ENCODE data around the gene NACC1.
A peak's percentile ranks its signal among the peaks of the same experiment; 100 is the strongest.

NACC1 gene

DNA sequence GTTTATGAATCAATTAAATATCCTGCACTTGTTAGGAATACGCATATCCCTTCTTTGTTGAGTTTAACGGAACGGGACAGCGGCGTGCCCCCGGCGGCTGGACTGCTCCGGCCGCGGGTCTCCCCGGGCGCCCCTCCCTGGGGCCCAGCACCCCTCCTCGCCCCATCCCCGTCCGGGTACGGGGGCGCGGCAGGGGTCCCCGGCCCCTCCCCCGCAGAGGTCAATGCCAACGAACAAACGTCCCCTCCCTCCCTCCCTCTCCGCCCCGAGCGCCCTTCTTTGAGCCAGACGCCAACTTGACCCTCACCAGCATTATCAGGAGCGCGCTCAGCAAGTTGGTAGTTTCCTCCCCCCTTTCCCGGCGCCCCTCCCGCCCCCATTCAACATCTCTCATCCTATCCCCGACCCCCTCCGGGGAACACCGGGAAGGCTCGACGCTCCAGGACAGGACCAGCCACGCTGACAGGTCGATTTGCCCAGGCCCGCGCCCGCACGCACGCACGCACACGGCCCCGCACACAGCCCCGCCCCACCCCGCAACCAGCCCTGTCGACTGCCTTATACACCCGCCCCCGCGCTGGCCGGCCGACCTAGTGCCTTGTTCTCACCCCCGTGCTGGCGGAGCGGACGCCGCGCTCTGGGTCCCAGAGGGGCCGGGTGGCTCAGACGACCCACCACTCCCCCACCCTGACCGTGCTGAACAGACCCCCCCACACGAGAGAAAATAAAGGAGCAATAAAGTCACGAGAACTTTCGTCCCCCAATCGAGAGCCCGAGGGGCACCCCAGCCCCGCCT, 20.4 kb upstream of the NACC1 start:
- Histone ChIP-seq H3K4me3 (peak overlapping the region; percentile 17 to 49 (median 37)), H3K27ac (peak overlapping the region in 20 of 21 experiments; percentile 42 to 97 (median 85))

DNA sequence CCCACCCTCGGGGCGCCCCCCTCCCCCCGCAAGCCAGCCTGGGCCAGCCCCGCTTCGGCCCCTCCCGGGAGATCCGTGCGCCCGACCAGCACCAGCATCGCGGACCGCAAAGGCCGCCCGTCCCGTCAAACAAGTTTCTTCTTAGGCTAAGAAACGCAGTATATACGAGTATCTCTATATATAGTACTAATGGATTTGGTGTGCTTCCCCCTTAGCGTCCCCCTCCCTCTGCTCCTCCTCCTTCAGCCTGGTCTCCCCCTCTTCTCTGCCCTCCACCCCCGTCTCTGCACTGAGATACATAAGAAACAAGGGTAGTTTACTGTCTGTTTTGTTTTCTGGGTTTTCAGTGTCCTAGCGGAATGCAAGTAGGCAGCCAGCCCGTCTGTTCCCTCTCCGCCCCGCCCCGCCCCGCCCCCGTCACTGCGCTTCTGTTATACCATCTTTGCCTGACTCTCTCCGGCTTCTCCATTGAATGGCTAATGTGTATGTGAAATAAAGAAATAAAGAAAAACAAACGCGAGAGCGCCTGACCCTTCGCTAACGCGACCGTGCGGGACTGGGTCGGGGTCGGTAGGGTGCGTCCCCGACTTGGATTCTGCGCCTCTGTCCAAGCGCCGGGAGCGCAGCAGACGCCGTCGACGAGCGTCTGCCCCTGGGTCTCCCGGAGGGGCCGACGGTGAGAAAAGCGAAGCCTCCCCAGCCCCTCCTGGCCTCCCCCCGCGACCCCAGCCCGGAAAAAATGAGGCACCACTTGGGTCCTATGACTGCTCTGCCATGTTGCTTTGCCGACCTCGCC, 19.6 kb upstream of the NACC1 start:
- peak overlapping the region in 20 of 21 experiments; percentile 66 to 97 (median 86) for H3K27ac ChIP-seq

DNA sequence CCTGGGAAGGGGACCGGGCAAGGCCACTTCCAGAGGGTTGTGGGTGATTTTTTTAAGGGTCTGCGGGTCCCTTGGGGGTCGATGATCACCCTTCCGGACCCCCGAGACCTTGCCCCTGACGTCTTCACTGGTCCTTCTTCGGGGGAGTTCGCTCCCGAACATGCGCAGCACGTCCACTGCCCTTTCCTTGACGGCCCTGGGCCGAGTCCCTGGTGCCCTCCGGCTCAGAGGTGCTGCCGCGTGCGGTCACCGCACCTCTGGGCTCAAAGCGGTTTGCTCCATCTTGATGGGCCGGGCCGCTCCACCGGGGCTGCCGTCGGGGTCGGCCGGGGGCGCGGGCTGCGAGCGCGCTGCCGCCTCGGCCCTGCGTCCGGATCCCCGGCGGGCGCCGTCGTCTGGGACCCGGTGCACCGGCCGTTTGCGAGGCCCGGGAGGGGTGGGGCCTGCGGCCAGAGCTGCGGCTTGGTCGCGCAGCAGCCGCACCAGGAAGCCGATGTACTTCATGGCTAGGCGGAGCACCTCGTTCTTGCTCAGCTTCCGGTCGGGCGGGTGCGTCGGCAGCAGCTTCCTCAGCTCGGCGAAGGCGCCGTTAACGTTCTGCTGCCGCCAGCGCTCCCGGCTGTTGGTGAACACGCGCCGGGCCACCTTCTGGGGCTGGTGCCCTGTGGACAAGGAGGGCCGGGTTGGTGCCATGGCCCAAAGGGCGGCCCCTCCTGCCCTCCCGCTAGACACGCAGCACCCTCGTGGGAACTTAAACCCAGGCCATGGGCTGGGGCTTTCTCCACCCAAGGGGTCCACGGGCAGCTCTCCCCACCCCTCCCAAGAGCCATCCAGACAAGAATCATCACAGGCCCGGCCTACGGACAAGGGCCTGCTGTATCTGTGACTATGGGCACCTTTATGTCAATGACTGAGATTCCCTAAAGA, 18.7 kb upstream of the NACC1 start:
- H3K27ac ChIP-seq: peak overlapping the region in 20 of 21 experiments; percentile 66 to 97 (median 86)
- peak overlapping the region; percentile 25 to 49 (median 37) for H3K4me3 ChIP-seq

More for the DNA sequence above, 19.6 kb upstream of the NACC1 start:
- H3K4me3 ChIP-seq: peak overlapping the region; percentile 25 to 49 (median 37)

DNA sequence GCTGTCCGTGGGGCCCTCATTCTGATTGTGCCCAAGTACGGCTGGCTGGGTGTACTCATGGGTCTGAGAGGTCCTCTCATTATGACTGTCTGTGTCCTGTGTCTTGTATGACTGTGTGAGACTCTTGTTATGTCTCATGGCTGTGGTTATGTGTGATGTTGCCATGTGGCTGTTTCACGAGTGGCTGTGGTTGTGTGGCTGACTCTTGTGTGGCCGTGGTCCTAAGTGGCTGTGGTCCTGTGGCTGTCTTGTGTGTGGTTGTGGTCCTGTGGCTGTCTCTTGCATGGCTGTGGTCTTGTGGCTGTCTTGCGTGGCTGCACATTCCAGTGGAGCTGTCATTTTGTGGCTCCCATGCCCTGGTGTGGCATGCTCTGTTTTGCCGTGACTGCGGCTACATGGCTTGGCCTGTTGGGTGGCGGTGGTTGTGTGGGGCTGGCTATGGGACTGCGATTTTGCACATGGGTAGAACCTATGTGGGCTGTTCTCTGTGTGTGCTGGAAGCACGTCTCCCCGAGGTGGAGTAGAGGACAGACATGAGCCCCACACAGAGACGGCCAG, 18.0 kb upstream of the NACC1 start:
- peak overlapping the region in 4 of 7 experiments; percentile 25 to 49 (median 41) for H3K4me3 ChIP-seq
- H3K27ac ChIP-seq: peak overlapping the region in 20 of 21 experiments; percentile 66 to 97 (median 86)

DNA sequence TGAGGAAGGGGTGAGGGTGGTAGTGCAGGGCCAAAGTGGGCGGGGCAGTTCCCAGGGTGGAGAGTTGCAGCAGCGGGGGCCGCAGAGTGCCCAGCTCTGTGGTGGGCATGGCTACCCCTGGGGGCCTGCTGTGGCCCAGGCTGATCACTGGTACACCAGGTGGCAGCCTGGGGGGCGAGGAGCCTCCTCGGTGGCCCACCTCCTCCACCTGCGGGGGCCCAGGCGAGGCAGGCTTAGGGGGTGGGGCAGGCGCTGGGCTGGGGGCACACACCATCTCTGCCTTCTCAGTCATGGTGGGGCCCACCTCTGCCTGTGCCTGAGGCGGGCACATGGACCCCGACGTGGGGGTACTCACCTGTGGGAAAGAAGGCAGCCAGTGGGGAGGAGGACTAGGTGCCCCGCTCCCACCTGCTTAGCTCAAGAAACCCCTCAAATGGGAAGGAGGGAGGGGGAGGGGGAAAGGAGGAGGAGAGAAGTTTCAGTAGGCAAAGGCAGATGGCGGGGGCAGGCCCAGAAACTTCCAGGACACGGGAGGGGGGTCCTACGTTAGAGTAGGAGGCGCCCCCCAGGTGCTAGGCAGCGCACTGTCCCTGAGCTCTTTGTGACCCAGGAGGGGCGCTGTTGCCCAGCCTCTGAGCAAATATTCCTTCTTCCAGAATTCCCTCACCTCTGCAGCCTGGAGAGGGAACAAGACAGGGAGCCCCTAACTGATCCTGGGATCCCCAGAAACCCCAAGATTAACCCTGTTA, 17.0 kb upstream of the NACC1 start:
- Histone ChIP-seq H3K27ac (peak overlapping the region in 17 of 21 experiments; percentile 41 to 97 (median 85)), H3K4me3 (peak overlapping the region; percentile 35 to 48 (median 44))

DNA sequence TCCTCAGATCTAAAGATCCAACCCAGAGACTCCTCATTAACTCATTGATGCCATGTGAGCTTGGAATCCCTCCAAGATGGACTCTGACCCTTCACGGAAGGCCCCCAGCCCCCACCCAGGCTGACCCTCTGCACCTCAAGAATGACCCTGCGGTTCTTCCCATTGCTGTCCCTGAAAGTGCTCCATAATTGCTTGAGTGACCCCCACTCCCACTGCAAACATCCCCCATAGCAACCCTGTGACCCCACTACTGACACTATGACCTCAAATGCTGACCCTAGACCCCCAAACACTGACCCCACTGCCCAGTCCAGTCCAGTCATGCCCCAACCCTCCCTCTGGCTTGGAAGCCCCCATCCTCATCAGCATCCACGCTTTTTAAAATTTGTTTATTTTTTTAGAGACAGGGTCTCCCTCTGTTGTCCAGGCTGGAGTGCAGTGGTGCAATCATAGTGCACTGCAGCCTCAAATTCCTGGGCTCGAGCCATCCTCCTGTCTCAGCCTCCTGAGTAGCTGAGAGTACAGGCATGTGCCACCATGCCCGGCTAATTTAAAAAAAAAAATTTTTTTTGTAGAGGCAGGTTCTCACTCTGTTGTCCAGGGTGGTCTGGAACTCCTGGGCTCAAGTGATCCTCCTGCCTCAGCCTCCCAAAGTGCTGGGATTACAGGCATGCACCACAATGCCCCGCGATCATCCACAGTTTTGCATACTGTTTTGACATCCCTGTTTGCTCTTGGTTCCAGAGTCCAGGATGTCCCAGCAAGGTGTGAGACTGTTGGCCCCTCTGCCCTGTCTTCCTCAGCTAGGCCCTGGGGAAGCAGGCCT, 16.3 kb upstream of the NACC1 start:
- Histone ChIP-seq H3K4me3 (peak overlapping the region; percentile 35 to 48 (median 44)), H3K27ac (peak overlapping the region; percentile 52 to 97 (median 80))

DNA sequence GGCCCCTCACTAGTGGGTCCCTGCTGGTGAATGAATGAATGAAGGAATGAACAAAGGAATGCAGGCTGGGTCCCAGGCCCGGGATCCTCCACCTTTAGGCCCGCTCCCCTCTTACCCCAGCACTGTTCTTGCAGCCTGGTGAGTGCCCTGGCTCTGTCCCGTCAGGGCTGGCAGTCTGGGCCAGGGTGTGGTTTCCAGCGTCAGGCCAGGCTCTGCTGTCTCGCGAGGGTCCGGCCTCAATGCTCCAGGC, 15.7 kb upstream of the NACC1 start:
- Histone ChIP-seq H3K4me3 (peak overlapping the region; percentile 35 to 48 (median 44)), H3K27ac (peak overlapping the region; percentile 52 to 97 (median 80))

DNA sequence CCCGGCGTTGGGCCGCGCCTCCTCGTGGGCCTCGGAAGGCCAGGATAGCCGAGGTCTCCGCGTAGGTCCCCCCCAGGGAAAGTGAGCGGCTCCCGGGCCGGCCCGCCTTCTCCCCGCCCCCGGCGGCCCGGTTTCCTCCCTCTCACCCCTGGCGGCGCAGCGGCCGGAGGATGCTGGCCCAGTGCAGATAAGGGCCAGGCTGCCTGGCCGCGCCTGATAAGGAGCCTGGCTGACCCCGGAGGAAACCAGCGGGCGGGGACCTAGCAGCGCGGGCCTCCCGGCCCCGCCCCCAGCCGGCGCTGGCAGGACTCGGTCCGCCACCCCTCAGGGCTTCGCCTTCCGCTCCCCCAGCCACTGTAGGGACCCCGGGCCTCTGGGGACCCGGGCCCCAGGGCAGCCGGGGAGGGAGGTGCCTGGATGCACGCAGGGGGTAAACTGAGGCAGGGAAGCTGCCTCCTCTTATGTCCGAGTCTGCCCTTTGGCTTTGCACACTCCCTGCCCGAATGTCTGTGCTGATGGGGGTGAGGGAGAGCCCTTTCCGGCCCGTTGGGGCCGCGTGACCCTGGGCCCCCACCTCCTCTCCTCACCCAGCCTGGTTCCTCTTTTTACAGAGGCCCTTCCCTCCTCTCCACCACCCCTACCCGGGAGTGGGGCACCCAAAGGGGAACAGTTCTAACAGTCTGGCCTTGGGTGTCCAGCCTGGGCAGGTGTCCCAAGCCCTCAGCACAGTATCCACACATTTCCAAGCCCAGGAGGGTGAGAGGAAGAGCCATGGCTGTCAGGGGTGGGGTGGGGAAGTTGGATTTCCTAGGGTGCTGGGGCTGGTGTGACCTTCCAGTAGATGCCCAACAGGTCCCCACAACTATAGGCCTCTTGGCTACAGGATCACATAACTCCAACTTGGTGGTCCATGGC, 15.1 kb upstream of the NACC1 start, which contains the start of gene LYL1:
TSS of gene LYL1 (minus strand) at position 193 of the 915 bp plus-strand sequence. CDS start 1,687 bp downstream, outside the sequence.
- H3K27ac ChIP-seq: peak within 1 kb of the TSS; percentile 53 to 97 (median 80)
- H3K4me3 ChIP-seq: peak within 1 kb of the TSS; percentile 35 to 48 (median 44)

DNA sequence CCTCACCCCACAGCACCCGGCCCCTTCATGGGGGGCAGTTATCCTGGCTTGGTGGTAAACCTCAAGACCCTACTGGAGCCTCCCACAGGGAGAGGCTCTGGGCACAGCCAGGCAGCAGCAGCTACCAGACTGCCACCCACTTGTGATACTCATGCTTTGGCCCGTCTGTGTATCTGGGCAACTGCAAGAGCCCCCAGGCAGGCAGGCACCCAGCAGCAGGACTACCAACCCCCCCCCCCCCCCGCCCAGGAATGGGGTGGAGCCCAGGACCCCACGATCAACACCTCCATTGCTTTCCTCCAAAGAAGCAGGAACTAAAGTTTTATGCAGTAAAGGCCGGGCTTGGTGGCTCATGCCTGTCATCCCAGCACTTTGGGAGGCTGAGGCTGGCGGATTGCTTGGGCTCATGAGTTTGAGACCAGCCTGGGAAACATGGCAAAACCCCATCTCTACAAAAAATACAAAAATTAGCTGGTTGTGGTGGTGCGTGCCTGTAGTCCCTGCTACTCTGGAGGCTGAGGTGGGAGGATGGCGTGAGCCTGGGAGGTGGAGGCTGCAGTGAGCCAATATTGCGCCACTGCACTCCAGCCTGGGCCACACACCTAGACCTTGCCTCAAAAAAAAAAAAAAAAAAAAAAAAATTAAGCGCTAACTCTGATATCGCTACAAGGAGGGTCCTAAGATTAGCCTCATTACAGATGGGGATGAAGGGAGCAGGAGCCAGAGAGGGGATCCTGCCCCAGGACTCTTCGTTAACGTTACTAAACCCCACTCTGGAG, 14.3 kb upstream of the NACC1 start:
- peak overlapping the region in 6 of 7 experiments; percentile 19 to 48 (median 38) for H3K4me3 ChIP-seq
- peak overlapping the region in 20 of 21 experiments; percentile 53 to 97 (median 80) for H3K27ac ChIP-seq

DNA sequence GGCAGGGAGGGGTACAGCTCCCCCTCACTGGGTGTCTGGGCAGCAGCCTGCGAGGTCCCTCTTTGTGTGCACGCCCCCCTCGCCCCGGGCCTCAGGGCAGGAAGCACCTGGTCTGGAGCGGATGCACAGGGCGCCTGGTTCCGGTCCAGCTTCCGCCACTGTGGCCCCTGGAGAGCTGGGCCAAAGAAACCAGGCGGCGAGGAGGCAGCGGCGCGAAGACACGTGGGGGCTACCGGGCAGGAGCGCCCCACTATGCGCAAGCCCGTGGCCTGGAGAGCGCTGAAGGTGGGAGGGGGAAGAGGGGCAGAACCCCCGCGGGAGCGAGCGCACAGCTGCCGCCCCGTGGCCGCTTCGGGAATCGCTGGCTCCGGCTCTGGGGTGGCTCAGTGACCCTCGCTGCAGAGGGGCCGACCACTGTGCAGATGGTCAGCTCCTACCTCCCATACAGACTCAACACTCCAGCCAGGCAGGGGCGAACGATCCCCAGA, 13.7 kb upstream of the NACC1 start:
- Histone ChIP-seq H3K27ac (peak overlapping the region in 20 of 21 experiments; percentile 14 to 97 (median 79)), H3K4me3 (peak overlapping the region; percentile 4 to 39 (median 28))

DNA sequence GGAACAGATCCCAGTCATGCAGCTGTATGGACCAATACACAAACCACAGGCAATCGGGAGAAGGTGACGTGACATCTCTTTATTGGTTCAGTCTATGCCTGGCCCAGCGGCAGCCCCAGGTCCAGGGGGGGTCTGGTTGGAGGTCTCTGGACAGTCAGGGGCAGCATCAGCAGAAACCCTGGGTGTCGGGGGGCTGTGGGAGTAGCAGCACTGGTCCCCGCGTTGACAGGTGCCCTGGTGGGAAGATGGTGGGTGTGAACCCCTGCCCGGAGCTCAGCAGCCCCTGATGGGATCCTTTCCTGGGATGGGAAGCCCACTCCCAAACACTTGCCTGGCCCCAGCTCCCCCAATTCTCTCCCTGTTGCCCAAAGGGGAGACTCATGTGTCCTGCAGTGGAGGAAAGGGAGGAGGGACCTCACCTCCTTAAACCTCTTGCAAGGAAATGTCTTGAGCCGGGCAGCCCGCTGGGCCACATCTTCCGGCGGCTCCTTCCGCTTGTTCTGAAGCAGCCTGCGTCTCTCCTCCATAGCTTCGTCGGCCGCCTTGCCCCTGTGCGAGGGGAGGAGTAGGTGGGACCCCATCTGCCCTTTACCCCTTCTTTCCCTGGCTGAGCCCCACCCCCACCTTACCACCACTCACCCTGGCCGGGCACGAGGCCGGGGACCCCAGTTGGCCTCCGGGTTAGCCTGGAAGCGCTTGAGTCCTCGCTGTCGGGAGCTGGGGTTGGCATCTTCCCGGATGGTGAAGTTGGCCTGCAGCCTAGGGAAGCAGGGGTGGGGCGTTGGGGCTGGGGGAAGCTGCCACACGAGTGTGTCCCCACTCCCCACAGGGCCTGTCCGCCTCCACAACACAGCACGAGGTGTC, 13.0 kb upstream of the NACC1 start:
- Histone ChIP-seq H3K27ac (peak overlapping the region in 20 of 21 experiments; percentile 14 to 97 (median 79)), H3K4me3 (peak overlapping the region; percentile 4 to 39 (median 28))

DNA sequence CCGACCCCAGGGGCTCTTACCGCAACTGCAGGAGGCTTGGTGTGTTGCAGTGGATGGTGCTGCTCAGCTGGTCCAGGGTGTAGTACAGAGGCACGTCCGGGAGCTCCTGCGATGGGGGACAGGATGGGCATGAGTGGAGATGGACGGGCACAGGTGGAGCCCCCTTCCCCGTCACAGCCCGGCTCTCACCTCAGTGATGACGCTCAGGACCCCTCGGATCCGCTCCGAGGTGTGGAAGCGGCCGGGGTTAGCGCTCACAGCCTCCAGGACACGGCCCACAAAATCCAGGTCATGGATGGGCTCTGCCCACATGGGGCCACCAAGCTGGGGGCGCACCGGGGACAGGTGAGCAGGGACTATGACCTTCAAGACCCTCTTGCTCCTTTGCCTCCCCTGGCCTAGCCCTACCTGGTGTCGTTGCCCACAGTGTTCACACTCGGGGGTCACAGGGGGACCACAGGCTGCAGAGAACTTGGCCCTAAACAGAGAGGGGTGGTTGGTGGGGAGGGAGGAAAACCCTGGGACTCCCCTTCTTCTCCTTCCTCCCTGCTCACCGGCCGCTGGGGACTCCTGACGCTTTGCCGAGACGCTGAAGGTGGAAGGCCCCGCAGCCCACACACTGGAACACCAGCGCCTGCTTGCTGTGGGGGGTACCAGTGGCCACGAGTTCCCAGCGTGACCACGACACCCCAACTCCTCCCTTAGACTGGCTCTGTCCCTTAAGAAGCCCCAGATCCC, 8.5 kb upstream of the NACC1 start:
- Histone ChIP-seq H3K27ac (no peak overlapping the region), H3K4me3 (no peak overlapping the region)

DNA sequence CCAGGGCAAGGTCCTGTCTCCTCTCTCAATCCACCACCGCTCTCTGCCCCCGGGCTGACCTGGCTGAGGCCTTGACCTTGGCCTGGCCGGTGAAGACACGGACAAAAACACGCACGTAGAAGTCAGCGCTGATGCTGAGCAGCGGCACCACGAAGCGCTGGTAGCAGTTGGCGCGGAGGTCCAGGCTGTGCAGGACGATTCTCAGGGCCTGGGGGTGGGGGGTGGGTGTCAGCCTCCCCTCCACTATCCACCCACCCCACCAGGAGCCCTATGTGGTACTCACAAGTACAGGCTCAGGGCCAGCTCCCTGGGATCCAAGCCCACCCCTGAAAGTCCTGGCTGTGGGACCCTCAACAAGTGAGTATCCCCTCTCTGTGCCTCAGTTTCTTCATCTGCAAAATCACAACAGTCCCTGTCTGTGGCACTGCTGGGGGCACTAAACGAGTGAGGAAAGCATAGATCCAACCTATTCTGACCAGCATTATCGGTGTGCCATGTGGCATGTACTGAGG, 7.9 kb upstream of the NACC1 start:
- no peak overlapping the region for H3K4me3 ChIP-seq

DNA sequence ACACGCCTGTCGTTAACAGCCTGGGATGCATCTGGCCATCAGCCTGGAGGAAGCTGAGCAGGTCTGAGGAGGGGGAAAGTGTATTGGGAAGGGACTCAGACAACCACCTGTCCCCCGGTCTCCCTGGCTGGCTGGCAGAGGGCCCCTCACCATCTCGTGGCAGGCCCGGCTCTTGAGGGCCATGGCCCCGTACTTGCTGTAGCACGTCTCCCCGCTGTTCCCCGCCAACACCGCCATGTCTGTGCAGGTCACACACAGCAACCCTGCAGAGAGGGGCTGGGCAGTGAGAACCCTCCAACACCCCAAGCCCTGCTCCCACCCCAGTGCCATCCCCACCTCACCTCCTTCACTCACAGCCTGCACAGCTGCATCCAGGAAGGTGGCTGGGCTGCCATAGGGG, 5.5 kb upstream of the NACC1 start:
- Histone ChIP-seq H3K4me3 (no peak overlapping the region), H3K27ac (no peak overlapping the region)

More for the DNA sequence above, 7.9 kb upstream of the NACC1 start:
- no peak overlapping the region for H3K27ac ChIP-seq
